ENCODE data around the gene MYEF2. TPM values are rescaled to one million over a fixed set of nuclear protein-coding genes. Genes with fewer than 3 reads are reported as not detected.

Gene MYEF2
- total RNA-seq, 4 donors from 2014 or later = 26.8 to 59.0 (median 34.5) TPM

GRCh38 chr15:48186271-48186670 lies 8.2 kb upstream of the MYEF2 start:
- 86 to 92% methylated on average over 3 of the region's 3 CpGs for WGBS, 2 donors
- no peak for DNase-seq (ENCODE audit: low spot score in 2 of 2)

GRCh38 chr15:48185529-48185928 lies 7.4 kb upstream of the MYEF2 start:
- no peak for DNase-seq (ENCODE audit: low spot score in 2 of 2)
- no peak overlapping the region for H3K4me3 ChIP-seq
- 82 to 85% methylated on average over 3 of the region's 3 CpGs for WGBS, 2 donors
- no peaks in the 10 kb centered on the region for H3K36me3 ChIP-seq
- no peaks in the 10 kb centered on the region for H3K4me1 ChIP-seq
- TF ChIP-seq EP300 (IDR thresholded peaks at IDR 0.05) (no peak), POLR2A (IDR thresholded peaks at IDR 0.05) (no peak), CTCF (IDR thresholded peaks at IDR 0.05) (no peak)
- no peaks in the 10 kb centered on the region for H3K27me3 ChIP-seq
- no peak overlapping the region for H3K27ac ChIP-seq
- no peaks in the 10 kb centered on the region for H3K9me3 ChIP-seq

More at GRCh38 chr15:48186271-48186670, 8.2 kb upstream of the MYEF2 start:
- no peaks in the 10 kb centered on the region for H3K9me3 ChIP-seq
- H3K36me3 ChIP-seq = no peaks in the 10 kb centered on the region
- H3K4me3 ChIP-seq = no peak overlapping the region
- H3K4me1 ChIP-seq = peaks cover 0 to 4% (median 0%) of the 10 kb centered on the region in 4 donors
- no peak overlapping the region for H3K27ac ChIP-seq
- TF ChIP-seq POLR2A (IDR thresholded peaks at IDR 0.05) (no peak), CTCF (IDR thresholded peaks at IDR 0.05) (no peak), EP300 (IDR thresholded peaks at IDR 0.05) (no peak)
- H3K27me3 ChIP-seq = peaks cover 0 to 3% of the 10 kb centered on the region in 2 donors

- Histone ChIP-seq H3K36me3 (no peaks in the 10 kb centered on the region), H3K27me3 (no peaks in the 10 kb centered on the region), H3K4me1 (peaks cover 0 to 7% (median 0%) of the 10 kb centered on the region in 4 donors), H3K27ac (no peak overlapping the region), H3K4me3 (no peak overlapping the region), H3K9me3 (no peaks in the 10 kb centered on the region)
- TF ChIP-seq POLR2A (IDR thresholded peaks at IDR 0.05) (no peak), CTCF (IDR thresholded peaks at IDR 0.05) (no peak), EP300 (IDR thresholded peaks at IDR 0.05) (no peak)
- DNase-seq (ENCODE audit: low spot score in 2 of 2) = no peak
- WGBS, 2 donors = 68 to 70% methylated on average over 2 of the region's 2 CpGs
Measured at GRCh38 chr15:48182749-48183148, 4.7 kb upstream of the MYEF2 start.

GRCh38 chr15:48178648-48178931 lies 495 bp upstream of the MYEF2 start:
- TF ChIP-seq EP300 (IDR thresholded peaks at IDR 0.05) = no peak
- no peak for TF ChIP-seq CTCF (IDR thresholded peaks at IDR 0.05)
- TF ChIP-seq POLR2A (IDR thresholded peaks at IDR 0.05) = no peak
- H3K27ac ChIP-seq = no peak overlapping the region
- H3K4me3 ChIP-seq = peak overlapping the region in 3 of 4 donors; percentile 70 to 79 (median 75)
- H3K36me3 ChIP-seq = no peaks in the 10 kb centered on the region
- peaks cover 0 to 12% (median 3%) of the 10 kb centered on the region in 4 donors for H3K4me1 ChIP-seq
- 77 to 94% methylated on average over 1 of the region's 1 CpG for WGBS, 2 donors
- H3K9me3 ChIP-seq = no peaks in the 10 kb centered on the region
- no peaks in the 10 kb centered on the region for H3K27me3 ChIP-seq
- DNase-seq (ENCODE audit: low spot score in 2 of 2) = no peak

- no peaks in the 10 kb centered on the region for H3K36me3 ChIP-seq
- no peak for DNase-seq (ENCODE audit: low spot score in 2 of 2)
- H3K27ac ChIP-seq = peak overlapping the region; percentile 72 to 89 (median 83)
- H3K4me3 ChIP-seq = peak overlapping the region; percentile 68 to 79 (median 72)
- H3K4me1 ChIP-seq = peaks cover 0 to 12% (median 3%) of the 10 kb centered on the region in 4 donors
- TF ChIP-seq POLR2A (IDR thresholded peaks at IDR 0.05) (no peak), CTCF (IDR thresholded peaks at IDR 0.05) (no peak), EP300 (IDR thresholded peaks at IDR 0.05) (no peak)
- 1 to 2% methylated on average over 10 of the region's 10 CpGs for WGBS, 2 donors
- no peaks in the 10 kb centered on the region for H3K27me3 ChIP-seq
- H3K9me3 ChIP-seq = peaks cover 0 to 3% (median 0%) of the 10 kb centered on the region in 4 donors
Measured at GRCh38 chr15:48177383-48177765, 721 bp downstream of the MYEF2 start.

All from tibial nerve (tissue), 4 donors.